Measurements from ENCODE around the gene ZBTB25. TPM values are rescaled to one million over a fixed set of nuclear protein-coding genes. Genes with fewer than 3 reads are reported as not detected.
"Not testable (repeated sequence)": the region's sequence is repeated elsewhere in the genome, so short reads cannot be mapped to it uniquely, and the experiment has no call there.

The ZBTB25 gene
- total RNA-seq, 1 donor from 2014 or later: 14.1 TPM

DNA sequence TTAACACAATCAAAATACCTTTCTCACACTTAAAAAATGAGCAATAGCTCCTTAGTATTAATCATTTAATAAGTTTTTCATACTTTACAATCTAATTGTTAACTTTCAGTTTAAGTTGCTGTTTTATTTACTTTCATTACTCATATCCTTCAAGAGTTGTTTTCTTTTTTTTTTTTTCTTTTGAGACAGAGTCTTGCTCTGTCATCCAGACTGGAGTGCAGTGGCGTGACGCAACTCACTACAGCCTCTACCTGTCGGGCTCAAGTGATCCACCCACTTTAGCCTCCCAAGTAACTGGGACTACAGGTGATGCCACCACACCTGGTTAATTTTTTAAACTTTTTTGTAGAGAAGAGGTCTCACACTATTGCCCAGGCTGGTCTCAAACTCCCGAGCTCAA lies 17.1 kb upstream of the ZBTB25 start:
- Mint-ChIP-seq H3K27me3 (ENCODE audit: low read depth) (no peaks in the 10 kb centered on the region), H3K36me3 (ENCODE audit: low read depth) (no peaks in the 10 kb centered on the region), H3K9me3 (no peaks in the 10 kb centered on the region), H3K27ac (ENCODE audit: unreplicated experiment) (no peak overlapping the region), H3K4me1 (no peaks in the 10 kb centered on the region), H3K4me3 (no peak overlapping the region)
- DNase-seq (ENCODE audit: low read depth, low spot score): no peak
- TF ChIP-seq, protein P1, sequence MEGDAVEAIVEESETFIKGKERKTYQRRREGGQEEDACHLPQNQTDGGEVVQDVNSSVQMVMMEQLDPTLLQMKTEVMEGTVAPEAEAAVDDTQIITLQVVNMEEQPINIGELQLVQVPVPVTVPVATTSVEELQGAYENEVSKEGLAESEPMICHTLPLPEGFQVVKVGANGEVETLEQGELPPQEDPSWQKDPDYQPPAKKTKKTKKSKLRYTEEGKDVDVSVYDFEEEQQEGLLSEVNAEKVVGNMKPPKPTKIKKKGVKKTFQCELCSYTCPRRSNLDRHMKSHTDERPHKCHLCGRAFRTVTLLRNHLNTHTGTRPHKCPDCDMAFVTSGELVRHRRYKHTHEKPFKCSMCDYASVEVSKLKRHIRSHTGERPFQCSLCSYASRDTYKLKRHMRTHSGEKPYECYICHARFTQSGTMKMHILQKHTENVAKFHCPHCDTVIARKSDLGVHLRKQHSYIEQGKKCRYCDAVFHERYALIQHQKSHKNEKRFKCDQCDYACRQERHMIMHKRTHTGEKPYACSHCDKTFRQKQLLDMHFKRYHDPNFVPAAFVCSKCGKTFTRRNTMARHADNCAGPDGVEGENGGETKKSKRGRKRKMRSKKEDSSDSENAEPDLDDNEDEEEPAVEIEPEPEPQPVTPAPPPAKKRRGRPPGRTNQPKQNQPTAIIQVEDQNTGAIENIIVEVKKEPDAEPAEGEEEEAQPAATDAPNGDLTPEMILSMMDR (conservative IDR thresholded peaks at IDR 0.05): no peak

DNA sequence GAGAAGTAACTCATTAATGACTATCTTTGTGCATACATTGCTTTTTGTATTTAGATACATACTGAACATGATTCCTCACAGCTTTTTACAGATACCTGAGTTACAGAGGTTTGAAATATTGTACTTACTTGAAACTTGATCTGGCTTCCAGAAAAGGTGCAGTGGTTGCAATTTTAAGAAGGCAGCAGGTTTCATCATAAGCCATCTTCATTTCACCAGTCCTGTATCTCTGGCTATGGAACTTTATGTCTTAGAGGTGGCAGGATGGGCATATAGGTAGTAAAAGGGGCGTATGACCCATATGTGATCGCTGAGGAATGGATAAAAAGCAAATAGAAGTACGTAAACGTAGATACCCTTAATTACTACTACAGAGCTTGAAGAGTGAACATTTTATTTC lies 14.6 kb upstream of the ZBTB25 start:
- Mint-ChIP-seq H3K36me3 (ENCODE audit: low read depth) (no peaks in the 10 kb centered on the region), H3K9me3 (no peaks in the 10 kb centered on the region), H3K4me1 (no peaks in the 10 kb centered on the region), H3K27me3 (ENCODE audit: low read depth) (no peaks in the 10 kb centered on the region), H3K27ac (ENCODE audit: unreplicated experiment) (no peak overlapping the region), H3K4me3 (no peak overlapping the region)
- TF ChIP-seq, protein P1 (conservative IDR thresholded peaks at IDR 0.05): no peak
- no peak for DNase-seq (ENCODE audit: low read depth, low spot score)

DNA sequence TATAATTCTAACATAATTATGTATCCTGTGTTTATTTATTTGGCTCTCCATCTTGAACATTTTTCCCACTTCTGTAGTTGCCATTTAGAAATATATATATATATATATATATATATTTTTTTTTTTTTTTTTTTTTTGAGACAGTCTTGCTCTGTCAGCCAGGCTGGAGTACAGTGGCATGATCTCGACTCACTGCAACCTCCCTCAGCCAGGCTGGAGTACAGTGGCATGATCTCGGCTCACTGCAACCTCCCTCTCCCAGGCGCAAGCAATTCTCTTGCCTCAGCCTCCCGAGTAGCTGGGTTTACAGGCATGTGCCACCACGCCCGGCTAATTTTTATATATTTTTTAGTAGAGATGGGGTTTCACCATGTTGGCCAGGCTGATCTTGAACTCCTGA lies 14.0 kb upstream of the ZBTB25 start:
- not testable (repeated sequence) for H3K27me3 Mint-ChIP-seq (ENCODE audit: low read depth); DNase-seq (ENCODE audit: low read depth, low spot score); H3K4me1 Mint-ChIP-seq; H3K36me3 Mint-ChIP-seq (ENCODE audit: low read depth); H3K4me3 Mint-ChIP-seq; H3K9me3 Mint-ChIP-seq; H3K27ac Mint-ChIP-seq (ENCODE audit: unreplicated experiment)

DNA sequence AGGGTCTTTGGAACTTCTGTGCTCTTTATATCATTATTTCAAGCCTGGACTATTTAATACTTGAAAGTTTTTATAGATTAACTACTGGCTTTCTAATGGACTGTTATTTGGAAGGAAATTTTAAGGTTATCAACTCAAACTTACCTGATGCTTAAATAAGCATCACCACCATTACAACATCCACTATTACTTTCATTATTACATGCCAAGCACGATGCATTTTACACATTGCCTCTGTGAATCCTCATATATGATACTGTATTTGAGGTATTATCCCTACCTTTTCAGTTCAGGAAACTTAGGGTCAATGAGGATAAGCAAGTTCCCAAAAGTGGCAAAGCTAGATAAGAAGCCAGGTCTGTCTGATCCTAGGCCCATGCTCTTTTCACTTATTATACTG lies 13.3 kb upstream of the ZBTB25 start:
- Mint-ChIP-seq H3K27me3 (ENCODE audit: low read depth) (no peaks in the 10 kb centered on the region), H3K9me3 (no peaks in the 10 kb centered on the region), H3K4me3 (no peak overlapping the region), H3K36me3 (ENCODE audit: low read depth) (no peaks in the 10 kb centered on the region), H3K4me1 (no peaks in the 10 kb centered on the region), H3K27ac (ENCODE audit: unreplicated experiment) (no peak overlapping the region)
- TF ChIP-seq, protein P1 (conservative IDR thresholded peaks at IDR 0.05): no peak
- no peak for DNase-seq (ENCODE audit: low read depth, low spot score)

DNA sequence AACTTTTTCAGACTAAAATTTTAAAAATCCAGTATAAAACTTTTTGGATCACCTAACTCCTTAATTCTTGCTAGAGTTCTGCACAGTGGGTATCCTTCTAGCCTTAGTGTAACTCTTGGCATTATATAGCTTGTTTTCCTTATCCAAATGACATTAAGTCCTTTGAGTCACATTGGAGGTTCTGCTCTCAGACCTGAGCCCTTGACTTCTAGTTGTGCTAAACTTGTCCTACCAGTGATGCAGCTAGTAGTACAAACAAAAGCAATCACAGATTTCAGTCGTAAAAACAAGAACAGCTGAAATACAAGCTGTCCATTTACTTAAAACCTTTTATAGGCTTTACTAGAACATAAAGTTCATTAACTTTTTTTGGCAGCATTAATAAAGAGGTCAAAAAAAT lies 11.4 kb upstream of the ZBTB25 start:
- TF ChIP-seq, protein P1 (conservative IDR thresholded peaks at IDR 0.05): no peak
- Mint-ChIP-seq H3K9me3 (no peaks in the 10 kb centered on the region), H3K27me3 (ENCODE audit: low read depth) (no peaks in the 10 kb centered on the region), H3K27ac (ENCODE audit: unreplicated experiment) (no peak overlapping the region), H3K36me3 (ENCODE audit: low read depth) (no peaks in the 10 kb centered on the region), H3K4me1 (peaks cover 15% of the 10 kb centered on the region), H3K4me3 (no peak overlapping the region)
- no peak for DNase-seq (ENCODE audit: low read depth, low spot score)

DNA sequence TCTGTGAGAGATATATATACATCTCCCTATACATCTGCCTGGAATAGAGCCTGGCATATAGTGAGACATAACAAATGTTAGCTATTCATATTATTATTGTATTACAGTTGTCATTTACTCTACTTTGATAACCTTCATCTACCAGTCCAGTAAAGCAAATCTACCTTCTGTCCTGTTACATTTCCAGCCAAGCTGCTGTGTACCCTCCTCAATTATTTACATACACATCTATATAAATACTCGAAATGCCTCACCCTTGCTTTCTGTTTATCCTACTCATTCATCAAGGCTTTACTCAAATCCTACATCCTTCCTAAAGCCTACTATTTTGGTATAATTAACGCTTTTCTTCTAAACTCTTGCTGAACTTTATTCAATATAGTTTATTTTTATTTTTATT lies 9.6 kb upstream of the ZBTB25 start:
- Mint-ChIP-seq H3K36me3 (ENCODE audit: low read depth) (no peaks in the 10 kb centered on the region), H3K9me3 (no peaks in the 10 kb centered on the region), H3K4me1 (peaks cover 26% of the 10 kb centered on the region), H3K27me3 (ENCODE audit: low read depth) (no peaks in the 10 kb centered on the region), H3K27ac (ENCODE audit: unreplicated experiment) (no peak overlapping the region), H3K4me3 (no peak overlapping the region)
- no peak for DNase-seq (ENCODE audit: low read depth, low spot score)
- TF ChIP-seq, protein P1 (conservative IDR thresholded peaks at IDR 0.05): no peak

Data from neural crest cell (in vitro differentiated cells).